Parathyroid adenoma (tissue), 2 donors: ENCODE data around the gene DNAH10.

ENCODE experiments used
- H2AFZ ChIP-seq: fragments of 300-600 bp; sonication (generic); one replicate; pipeline ENCODE4 v1.7.0; 2017; ENCODE audit warnings: antibody characterized with exemption, mild to moderate bottlenecking
- H3K27ac ChIP-seq: fragments of 300-600 bp; sonication (generic); one replicate; pipeline ENCODE4 v1.7.0; 2017
- H3K27me3 ChIP-seq: fragments of 300-600 bp; sonication (generic); one replicate; pipeline ENCODE4 v1.7.0; 2017; ENCODE audit warnings: low read length; ENCODE audit not compliant: control insufficient read depth, insufficient read depth
- H3K36me3 ChIP-seq: fragments of 300-600 bp; sonication (generic); one replicate; pipeline ENCODE4 v1.7.0; 2017; ENCODE audit warnings: low read length; ENCODE audit not compliant: control insufficient read depth, insufficient read depth
- H3K4me1 ChIP-seq: fragments of 300-600 bp; sonication (generic); one replicate; pipeline ENCODE4 v1.7.0; 2017; ENCODE audit warnings: control low read depth
- H3K4me2 ChIP-seq: fragments of 300-600 bp; sonication (generic); one replicate; pipeline ENCODE4 v1.7.0; 2017; ENCODE audit warnings: low read length
- H3K4me3 ChIP-seq: fragments of 300-600 bp; sonication (generic); one replicate; pipeline ENCODE4 v1.7.0; 2017; ENCODE audit warnings: low read depth, low read length
- H3K79me2 ChIP-seq: fragments of 300-600 bp; sonication (generic); one replicate; pipeline ENCODE4 v1.7.0; 2017; ENCODE audit warnings: control low read depth
- H3K9ac ChIP-seq: fragments of 300-600 bp; sonication (generic); one replicate; pipeline ENCODE4 v1.7.0; 2017; ENCODE audit warnings: mild to moderate bottlenecking
- H3K9me3 ChIP-seq: fragments of 300-600 bp; sonication (generic); one replicate; pipeline ENCODE4 v1.7.0; 2017; ENCODE audit warnings: low read length; ENCODE audit not compliant: control insufficient read depth
- TF ChIP-seq, protein P1 (sequence below): fragments of 300-600 bp; sonication (generic); IDR thresholded peaks from one replicate; pipeline ENCODE4 v1.7.0; 2017; ENCODE audit warnings: antibody characterized with exemption, mild to moderate bottlenecking
- donor health status: primary hyperparathyroidism.

DNAH10 gene

DNA sequence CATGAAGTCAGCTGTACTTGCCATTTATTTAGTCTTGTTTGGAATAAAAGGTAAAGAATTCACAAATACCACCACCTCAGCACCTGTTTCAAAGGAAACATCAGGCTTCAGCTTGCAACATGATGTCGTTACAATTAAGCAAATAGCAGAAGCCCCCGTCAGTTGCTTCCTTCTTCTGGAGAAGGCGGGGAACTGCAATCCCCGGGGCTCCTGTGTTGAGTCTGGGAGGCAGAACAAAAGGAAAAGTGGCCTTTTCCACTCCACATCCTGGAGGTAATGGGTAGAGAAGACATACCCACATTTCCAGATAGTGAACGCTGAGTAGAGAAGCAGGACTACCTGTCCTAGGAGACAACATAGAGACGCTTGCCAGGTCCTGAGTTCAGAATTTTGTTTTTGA is 92.8 kb downstream of the DNAH10 start:
- Histone ChIP-seq H3K4me2 (no peak overlapping the region), H3K27me3 (no peaks in the 10 kb centered on the region)
- TF ChIP-seq, protein P1, sequence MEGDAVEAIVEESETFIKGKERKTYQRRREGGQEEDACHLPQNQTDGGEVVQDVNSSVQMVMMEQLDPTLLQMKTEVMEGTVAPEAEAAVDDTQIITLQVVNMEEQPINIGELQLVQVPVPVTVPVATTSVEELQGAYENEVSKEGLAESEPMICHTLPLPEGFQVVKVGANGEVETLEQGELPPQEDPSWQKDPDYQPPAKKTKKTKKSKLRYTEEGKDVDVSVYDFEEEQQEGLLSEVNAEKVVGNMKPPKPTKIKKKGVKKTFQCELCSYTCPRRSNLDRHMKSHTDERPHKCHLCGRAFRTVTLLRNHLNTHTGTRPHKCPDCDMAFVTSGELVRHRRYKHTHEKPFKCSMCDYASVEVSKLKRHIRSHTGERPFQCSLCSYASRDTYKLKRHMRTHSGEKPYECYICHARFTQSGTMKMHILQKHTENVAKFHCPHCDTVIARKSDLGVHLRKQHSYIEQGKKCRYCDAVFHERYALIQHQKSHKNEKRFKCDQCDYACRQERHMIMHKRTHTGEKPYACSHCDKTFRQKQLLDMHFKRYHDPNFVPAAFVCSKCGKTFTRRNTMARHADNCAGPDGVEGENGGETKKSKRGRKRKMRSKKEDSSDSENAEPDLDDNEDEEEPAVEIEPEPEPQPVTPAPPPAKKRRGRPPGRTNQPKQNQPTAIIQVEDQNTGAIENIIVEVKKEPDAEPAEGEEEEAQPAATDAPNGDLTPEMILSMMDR, result no peak

DNA sequence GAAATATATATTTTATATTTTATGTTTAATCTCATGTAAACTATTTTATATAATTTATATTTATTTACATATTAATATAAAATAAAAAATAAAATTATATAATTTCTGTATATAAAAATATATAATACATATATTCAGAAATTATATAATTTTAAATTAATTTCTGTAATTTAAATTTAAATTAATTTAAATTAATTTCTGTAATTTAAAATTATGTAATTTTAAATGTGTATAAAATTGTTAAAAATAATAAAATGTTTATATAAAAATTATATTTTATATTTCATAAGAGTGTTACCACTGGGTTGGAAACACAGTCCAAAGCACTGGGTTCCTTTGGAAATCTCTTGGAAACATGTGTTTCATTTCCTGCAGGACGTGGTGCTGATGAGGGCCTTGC is 94.6 kb downstream of the DNAH10 start:
- Histone ChIP-seq H3K4me3 (no peak overlapping the region), H3K36me3 (no peaks in the 10 kb centered on the region)

More for the DNA sequence above, 92.8 kb downstream of the DNAH10 start:
- Histone ChIP-seq H3K9ac (no peak overlapping the region), H3K4me3 (no peak overlapping the region), H3K79me2 (no peaks in the 10 kb centered on the region), H3K36me3 (no peaks in the 10 kb centered on the region), H3K4me1 (no peaks in the 10 kb centered on the region), H2AFZ (no peak overlapping the region), H3K9me3 (no peaks in the 10 kb centered on the region), H3K27ac (no peak overlapping the region)

DNA sequence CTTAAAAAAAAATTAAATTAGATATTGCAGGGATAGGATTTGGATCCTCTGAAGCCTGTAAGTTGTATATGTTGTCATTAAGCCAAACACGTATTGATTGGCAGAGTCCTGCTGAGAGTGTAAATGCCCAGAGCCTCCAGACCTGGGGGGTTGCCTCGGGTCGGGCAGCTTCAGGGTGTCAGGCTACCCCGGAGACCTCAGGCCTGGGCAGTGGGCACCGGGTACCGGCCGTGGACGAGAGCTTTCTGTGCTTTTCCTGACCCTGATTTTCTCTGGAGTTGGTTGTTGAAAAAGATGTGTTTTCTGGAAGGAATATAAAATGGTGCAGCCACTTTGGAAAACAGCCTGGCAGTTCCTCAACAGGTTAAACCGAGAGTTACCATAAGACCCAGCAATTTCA is 96.1 kb downstream of the DNAH10 start:
- Histone ChIP-seq H3K27ac (no peak overlapping the region), H3K4me3 (no peak overlapping the region), H3K27me3 (no peaks in the 10 kb centered on the region), H3K79me2 (no peaks in the 10 kb centered on the region), H3K9ac (no peak overlapping the region), H3K4me1 (no peaks in the 10 kb centered on the region), H3K4me2 (no peak overlapping the region), H3K36me3 (no peaks in the 10 kb centered on the region), H3K9me3 (no peaks in the 10 kb centered on the region), H2AFZ (no peak overlapping the region)
- TF ChIP-seq, protein P1, result no peak

More for the DNA sequence above, 94.6 kb downstream of the DNAH10 start:
- no peak overlapping the region for H3K4me2 ChIP-seq
- no peaks in the 10 kb centered on the region for H3K79me2 ChIP-seq
- H2AFZ ChIP-seq, result no peak overlapping the region
- H3K27me3 ChIP-seq, result no peaks in the 10 kb centered on the region
- H3K9ac ChIP-seq, result no peak overlapping the region
- no peaks in the 10 kb centered on the region for H3K4me1 ChIP-seq
- H3K27ac ChIP-seq, result no peak overlapping the region
- TF ChIP-seq, protein P1, result no peak
- no peaks in the 10 kb centered on the region for H3K9me3 ChIP-seq

DNA sequence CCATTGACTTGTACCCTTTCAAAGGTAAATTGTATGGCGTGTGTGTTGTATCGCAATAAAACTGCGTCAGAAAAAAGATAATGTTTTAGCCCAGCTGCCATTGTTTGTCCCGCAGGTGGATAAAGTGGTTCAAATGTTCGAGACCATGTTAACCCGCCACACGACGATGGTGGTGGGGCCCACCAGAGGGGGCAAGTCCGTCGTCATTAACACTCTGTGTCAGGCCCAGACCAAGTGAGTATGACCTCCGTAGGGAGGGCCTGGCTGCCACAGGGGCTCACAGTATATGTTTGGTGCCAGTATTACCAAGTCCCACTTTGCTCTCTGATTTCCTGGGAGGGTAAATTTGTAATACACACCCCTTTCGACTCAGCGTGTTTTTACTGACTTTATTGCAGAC is 96.9 kb downstream of the DNAH10 start:
- no peaks in the 10 kb centered on the region for H3K27me3 ChIP-seq
- H2AFZ ChIP-seq, result no peak overlapping the region
- no peak overlapping the region for H3K27ac ChIP-seq
- TF ChIP-seq, protein P1, result no peak
- no peaks in the 10 kb centered on the region for H3K36me3 ChIP-seq
- H3K9ac ChIP-seq, result no peak overlapping the region
- H3K79me2 ChIP-seq, result no peaks in the 10 kb centered on the region
- no peaks in the 10 kb centered on the region for H3K4me1 ChIP-seq
- H3K9me3 ChIP-seq, result no peaks in the 10 kb centered on the region
- H3K4me2 ChIP-seq, result no peak overlapping the region
- no peak overlapping the region for H3K4me3 ChIP-seq

DNA sequence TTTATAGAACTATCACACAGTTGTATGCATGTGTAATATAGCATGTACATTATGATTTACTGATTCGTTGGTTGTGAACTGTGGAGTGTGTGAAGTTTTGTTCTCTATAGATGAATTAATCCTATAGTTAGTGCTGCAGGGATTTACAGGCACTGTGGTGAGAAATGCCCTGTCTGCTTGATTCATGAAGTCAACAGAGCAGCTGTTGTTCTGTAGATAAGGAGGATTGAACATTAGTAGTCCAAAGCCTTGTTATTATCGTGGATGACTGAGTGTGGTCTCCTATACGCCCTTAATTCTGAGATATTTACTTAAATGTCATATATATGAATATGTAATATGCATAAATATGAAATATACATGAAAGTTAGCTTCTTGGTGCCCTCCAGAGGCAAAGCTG is 98.3 kb downstream of the DNAH10 start:
- Histone ChIP-seq H3K27me3 (no peaks in the 10 kb centered on the region), H2AFZ (no peak overlapping the region), H3K4me1 (no peaks in the 10 kb centered on the region), H3K36me3 (no peaks in the 10 kb centered on the region), H3K4me2 (no peak overlapping the region), H3K27ac (no peak overlapping the region), H3K9ac (no peak overlapping the region), H3K9me3 (no peaks in the 10 kb centered on the region), H3K4me3 (no peak overlapping the region), H3K79me2 (no peaks in the 10 kb centered on the region)
- TF ChIP-seq, protein P1, result no peak
